NCI-H526 treated with DMSO at 0.1 percent for 48 hours (cell line): ENCODE results near the gene CIBAR2.

Experiments
- DNase-seq: peaks from one replicate; lab custom pipeline; 2025; lab: John Stamatoyannopoulos, UW

CIBAR2 gene

DNA sequence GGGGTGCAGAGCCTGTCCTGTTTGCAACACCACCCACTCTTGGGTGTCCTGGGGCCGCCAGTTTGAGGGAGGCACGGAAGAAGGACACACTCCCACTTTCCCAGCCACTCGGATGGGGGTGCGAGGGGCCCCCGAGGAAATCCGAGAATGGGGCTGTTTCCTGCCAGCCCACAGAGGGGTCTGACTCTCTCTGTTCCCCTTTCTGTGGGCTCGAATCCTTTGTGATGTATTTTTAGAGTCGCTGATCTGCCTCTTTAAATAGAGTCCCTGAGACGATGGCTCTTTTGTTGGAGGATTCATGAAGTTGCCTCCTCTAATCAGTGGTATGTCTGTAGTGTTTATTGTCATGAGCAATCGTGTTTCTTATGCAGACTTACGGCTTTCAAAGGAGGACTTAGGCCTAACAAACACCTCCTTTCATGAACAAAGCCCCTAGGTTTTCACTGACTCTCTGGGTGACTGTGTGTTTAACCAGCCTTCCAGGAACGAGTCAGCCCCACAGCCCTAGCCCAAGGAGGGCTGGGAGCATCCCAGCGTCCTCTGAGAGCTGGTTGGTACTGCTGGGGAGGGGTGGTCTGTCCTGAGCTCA lies 29.1 kb downstream of the CIBAR2 start:
- DNase-seq = no peak

DNA sequence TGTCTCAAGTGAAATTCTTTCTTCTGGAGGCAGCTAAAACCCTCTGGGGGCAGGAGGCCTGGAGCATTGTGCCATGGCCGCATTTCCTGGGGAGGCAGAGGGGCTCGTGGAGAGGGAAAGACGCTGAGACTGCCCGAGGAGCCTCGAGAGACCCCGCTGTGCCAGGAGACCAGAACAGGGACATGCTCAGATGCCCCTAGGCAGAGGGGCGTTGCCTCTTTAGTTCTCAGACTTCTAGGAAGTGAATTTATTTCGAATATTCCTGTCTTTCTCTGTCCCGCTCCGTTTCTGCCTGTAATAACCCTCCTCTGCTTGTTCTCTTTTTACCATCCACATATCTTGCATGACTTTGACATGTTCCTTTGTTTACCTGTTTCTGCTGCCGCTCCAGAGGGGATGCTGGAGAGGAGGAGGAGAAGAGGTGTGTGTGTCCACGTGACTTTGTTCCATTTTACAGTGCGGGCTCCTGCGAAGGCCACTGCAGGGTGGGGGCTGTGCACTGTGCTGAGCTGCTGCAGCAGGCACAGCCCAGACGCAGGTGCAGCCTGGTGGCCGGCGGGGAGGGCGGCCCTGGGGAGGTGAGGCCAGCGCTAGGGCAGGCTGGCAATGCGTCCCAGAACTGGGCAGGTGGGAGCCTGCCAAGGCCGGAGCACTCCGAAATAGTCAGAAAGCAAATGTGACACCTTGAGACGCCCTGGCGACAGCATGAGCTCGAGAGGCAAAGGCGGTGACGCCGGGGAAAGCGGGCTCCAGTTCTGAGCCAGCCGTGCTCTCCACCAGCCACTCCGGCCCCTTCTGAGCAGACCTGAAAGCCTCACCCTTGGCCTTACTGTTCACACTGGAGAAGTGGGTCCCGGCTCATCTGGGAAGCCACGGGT lies 29.9 kb downstream of the CIBAR2 start:
- DNase-seq = no peak

DNA sequence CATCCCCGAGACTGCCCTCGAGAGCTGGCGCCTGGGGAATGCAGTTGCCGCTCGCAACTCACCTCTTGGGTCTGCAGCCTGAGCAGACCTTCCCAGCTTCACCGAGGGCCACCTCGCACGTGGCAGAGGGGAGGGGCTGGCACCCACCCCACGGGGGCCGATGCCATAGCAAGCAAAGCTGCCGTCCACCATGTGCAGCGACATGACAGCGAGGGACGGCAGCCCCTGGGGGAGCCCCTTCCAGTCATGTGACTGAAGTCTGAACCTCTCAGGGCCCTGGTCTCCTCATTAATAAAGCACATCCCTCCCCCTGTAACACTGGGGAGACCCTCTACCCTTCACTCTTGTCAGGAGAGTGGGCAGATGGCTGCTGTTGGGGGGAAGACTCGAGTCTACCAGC lies 30.5 kb downstream of the CIBAR2 start:
- no peak for DNase-seq

DNA sequence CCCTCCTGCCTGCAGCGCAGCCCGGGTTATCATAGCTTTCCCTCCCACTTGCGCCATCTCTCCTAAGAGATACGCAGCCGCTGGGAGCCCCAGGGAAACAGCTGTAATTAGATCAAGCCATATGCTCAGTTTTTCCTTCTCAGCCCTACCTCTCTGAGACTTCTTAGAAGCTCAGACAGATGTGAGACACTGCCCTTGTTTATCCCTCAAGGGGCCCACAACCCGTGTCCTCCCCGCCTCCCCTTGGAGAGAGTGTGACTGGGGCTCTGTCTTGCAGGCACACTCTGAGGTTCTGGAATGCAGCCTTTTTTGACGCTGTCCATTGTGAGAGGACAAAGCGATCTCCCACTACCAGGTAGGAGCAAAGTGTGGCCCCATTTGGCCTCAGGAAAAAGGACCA lies 31.2 kb downstream of the CIBAR2 start:
- no peak for DNase-seq

DNA sequence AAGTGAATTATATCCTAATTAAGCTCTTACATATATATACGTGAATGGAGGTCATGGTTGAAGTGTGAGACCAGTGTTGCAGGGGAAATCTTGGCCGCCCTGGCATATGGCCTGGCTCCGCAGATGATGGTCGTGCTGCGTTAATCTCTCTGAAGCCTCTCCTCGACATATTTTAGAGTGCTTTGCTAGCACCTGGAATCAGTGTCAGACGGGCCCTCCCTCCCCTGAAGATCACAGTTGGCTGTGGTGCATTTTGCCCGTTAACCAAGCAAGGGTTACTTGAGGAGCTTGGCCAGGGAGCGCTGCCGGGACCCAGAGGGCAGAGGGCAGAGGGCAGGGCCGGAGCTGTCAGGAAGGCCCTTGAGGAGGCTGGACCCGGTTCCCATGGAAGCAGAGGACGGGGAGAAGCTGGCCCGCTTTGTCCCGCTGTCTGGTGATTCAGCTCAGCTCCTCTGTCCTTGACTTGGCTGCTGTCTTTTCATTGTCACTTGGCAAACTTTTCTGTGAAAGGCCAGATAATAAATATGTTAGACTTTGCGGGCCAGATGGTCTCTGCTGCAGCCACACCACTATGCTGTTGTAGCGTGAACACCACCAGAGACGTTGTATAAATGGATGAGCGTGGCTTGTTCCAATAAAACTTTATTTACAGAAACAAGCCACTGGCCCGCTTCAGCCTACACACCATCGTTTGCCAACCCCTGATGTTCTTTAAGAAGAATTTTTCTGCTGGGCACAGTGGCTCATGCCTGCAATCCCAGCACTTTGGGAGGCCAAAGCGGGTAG lies 32.3 kb downstream of the CIBAR2 start:
- no peak for DNase-seq

DNA sequence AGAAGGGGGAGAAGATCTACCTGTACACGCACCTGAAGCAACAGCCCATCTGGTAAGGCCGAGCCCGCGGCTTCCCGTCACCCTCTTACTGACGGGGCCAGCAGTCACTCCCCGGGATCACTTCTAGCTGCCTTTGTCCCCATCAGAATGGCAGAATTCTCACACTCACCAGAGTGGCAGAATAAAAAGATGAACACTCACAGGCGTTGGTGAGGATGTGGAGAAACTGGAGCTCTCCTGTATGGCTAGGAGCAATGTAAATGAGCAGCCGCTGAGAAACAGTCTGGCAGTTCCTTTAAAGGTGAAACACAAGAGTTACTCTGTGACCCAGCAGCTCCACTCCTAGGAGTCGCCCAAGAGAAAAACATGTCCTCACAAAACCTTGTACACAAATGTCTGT lies 33.3 kb downstream of the CIBAR2 start:
- no peak for DNase-seq

DNA sequence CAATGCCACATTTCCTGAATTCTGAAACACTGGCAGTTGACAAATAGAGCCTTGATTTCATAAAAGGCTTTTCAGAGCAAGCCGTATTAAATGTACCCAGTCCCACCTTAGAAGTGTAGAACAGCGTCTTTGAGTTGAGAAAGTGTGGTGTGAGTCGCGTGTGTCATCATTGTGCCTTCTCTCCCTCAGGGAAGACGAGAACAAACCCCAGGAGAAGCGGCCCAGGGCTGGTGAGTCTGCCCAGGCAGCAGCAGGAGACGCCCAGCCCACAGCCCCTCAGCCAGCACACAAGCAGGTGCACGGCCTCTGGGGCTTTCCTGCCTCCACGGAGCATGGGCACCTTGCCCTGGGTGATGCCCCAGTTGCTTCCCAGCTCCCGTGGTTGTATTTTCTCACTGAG lies 34.0 kb downstream of the CIBAR2 start:
- DNase-seq = no peak

DNA sequence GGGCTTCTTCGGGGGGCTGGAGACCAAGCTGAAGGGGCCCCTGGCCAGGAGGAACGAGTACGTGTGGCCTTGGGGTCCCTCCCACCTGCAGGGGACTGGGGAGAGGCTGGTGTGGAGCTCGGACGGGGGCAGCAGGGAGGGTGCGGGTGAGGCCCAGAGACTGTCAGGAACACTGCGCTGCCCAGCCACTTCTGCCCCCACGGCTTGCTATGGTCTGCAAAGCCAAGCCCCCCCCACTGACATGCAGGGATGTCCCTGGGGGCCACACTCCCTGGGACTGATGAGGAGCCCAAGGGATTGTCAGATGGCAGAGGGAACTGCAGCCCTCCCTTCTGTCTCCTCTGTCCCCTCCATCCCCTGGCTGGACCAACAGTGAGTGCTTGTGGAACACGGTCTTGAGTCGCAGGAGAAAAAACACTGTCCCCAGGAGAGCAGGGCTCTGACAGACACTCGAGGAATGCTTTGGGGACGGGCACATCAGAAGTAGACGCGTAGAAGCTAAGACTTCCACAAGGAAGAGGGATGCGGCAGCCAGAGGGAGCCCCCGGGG lies 34.6 kb downstream of the CIBAR2 start:
- DNase-seq = no peak

DNA sequence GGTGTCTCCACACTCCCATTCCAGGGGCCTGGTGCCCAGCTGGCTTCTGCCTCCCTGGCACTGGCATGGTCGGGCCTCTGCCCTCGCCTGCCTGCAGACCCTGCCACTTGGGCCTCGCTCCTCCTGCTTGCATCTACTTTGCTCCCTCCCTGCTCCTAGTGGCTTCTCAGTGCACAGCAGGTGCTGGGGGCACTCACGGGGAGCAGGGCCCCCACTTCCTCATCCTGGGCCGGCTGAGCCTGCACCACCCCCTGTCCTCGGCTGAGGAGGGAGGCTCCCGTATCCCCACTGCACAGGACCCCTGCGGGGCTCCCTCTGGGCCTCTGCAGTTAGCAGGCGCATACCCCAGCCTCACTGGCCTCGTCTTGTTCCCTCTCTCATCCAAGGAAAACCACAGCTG lies 35.2 kb downstream of the CIBAR2 start:
- no peak for DNase-seq

DNA sequence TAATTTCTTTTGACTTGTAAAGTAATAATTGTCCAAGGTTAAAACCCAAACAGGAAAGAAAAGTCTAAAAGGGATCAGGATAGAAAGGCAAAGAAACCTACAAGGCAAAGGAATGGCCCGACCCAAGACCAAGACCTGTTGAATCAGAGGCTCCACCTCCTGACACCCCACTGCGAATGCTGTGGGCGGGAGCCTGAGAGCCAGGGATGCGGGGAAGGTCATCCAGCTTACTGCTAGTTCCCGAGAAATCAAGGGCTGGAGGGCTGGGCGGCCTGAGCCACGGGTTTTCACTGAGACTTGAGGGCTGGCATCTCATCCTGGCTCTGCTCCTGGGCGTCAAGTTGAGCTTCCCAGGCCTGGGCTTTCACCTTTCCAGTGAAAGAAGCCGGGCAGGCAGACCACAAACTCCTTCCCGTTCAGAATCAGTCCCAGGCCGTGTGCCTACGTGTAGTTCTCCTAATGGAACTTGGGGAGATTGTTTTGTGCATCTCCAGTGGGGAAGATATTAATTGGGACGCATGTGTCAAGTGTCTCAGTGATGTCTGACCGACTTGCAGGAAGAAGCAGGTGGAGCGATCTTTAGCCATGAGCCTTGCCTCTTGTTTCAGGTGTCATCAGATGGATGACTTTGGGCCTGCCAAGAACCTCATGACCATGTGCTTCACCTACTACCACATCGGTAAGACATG lies 36.9 kb downstream of the CIBAR2 start:
- no peak for DNase-seq

DNA sequence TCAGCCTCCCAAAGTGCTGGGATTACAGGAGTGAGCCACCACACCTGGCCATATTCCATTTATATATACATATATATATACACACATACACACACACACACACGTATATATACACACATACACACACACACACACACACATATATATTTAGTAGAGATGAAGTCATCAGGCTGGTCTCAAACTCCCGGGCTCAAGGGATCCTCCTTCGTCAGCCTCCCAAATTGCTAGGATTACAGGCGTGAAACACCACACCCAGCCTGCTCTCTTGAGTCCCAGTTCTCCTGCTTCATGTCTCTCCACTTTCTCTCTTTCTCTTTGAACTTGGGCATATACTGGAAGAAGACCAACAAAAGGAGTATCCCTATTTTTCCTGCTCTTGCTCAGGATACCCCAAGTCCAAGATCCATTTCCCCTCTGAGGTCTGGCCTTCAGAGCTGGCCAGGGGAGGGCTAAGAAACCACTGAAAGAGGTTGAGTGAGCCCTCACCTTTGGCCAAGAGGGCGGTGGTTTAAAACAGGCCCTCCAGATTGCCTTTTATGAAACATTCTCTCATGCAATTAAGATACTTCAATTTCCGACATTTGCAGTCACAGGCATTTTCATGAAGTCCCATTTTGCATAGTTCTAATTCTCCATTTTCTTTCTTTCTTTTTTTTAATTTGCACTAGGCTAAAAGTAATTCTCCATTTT lies 37.9 kb downstream of the CIBAR2 start:
- DNase-seq = no peak

DNA sequence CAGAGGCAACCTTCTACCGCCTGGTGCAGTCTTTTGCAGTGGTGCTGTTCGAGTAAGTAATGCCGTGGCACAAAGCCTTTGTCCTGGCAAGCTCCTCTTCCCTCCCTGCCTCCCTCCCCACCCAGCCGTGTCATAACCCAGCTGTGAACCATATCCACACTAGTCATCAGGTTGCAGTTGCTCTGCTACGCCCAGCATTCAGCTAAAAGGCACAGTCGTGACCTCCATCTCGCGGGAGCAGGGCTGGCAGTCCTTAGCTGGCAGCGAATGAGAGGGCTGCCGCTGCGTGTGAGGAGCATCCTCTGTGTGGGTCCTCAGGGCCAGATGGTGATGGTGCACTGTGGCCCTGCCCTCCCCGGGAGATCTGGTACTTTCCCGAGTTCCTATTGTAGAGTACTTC lies 39.3 kb downstream of the CIBAR2 start:
- DNase-seq = no peak

DNA sequence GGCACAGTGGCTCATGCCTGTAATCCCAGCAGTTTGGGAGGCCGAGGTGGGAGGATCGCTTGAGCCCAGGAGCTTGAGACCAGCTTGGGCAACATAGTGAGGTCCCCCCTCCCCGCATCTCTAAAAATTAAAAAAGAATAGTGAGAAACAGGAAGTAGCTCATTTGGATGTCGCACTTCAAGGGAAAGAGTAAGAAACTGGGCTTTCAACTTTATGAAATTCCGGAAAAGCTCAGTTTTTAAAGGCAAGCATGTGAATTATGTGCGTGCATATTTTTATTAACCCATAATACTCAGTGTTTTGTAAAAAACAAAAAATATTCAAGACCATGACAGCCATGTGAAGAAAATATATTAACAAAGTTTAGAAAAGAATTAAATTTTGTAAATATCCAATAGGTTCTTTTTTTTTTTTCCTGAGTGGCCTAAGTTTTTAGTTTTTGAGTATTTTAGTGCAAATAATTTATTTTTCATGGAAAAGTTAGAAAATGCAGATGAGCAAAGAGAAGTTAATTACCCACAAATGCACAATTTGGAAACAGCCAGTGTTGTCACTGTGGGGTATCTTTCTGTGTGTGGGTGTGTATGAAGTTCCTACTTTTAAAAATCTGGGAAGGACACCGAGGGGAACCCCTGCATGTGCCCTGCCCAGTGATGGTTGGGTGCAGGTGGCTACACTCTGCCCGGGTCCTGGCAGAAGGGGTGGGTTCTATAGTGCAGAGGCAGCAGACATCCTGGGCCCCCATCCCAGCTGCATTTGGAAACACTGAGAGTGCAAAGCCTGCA lies 40.0 kb downstream of the CIBAR2 start:
- no peak for DNase-seq

DNA sequence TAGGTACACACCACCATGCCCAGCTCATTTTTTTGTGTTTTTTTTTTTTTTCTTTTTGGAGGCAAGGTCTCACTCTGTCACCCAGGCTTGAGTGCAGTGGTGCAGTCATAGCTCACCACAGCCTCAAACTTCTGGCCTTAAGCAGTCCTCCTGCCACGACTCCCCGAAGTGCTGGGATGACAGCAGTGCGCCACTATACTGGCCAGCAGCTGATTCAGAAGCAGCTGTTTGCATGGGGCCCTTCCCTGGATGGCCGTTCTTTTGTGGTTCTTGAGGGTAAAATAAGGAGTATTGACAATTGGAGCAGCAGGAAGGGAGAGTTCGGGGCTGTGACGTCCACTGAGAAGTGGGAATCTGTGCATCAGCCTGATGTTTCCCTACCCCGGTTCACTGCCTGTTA lies 43.1 kb downstream of the CIBAR2 start:
- no peak for DNase-seq

DNA sequence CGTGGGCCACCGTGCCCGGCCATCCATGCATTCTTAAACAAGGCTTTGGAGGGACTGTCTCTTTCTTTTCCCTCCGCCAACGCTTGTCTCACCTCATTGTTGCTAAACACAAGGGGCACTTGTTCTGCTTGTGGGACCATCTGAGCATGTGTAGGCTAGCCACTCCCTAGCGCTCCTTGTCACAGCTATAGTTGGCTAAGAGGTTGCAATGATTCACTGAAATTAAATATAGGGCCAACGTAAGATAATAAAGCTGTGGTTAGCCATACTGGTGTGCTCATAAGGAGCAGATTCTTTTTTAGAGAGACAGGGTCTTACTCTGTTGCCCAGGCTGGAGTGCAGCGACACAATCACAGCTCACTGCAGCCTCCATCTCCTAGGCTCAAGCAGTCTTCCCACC lies 43.5 kb downstream of the CIBAR2 start:
- no peak for DNase-seq

DNA sequence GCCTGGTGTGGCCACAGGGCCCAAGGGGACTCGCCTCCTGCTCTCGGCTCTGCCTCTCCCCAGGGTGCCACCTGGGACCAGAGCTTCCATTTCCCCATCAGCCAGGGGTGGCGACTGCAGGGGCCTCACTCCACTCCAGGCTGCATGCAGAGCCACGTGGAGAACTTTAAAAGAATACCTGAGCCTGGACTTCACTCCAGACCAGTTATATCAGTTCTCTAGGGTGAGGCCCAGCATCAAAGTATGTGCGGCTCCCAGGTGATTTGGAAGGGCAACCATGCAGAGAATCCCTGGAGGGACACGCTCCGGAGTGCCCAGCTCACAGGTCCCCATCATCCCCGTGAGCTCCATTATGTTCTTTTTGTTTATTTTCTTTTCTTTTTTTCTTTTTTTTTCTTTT lies 44.8 kb downstream of the CIBAR2 start:
- no peak for DNase-seq

DNA sequence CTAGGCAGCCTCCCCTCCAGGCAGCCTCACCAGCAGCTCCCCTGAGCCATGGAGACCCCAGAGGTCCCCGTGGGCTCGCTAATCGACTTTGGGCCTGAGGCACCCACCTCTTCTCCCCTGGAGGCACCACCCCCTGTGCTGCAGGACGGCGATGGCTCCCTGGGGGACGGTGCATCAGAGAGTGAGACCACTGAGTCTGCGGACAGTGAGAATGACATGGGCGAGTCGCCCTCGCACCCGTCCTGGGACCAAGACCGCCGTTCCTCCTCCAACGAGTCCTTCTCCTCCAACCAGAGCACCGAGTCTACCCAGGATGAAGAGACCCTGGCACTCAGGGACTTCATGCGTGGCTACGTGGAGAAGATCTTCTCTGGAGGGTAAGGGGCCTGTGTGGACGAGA lies 45.2 kb downstream of the CIBAR2 start:
- no peak for DNase-seq

DNA sequence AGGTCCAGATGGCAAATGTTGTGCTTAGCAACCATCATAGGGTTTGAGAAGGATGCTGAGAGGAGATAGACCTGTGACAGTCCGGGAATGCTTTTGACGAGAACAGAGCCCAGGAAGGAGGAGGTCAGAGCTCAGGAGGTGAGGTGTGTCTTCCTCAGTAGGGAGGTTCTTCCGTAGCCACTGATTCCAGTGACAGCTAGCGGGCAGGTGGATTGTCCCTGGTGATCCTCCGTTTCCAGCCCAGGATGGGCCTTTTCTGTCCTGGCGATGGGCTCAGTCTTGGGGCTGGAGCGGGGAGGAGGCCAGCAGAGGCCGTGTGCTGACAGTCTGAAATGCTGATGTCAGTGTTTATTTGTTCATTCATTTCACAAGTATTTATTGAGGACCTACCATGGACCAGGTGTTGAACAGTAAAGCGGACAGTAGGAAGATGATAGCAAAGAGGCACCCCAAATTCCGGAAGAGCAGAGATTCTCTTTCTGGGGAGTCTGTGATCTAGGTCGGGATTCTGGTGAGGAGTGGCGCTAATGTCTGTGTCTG lies 45.9 kb downstream of the CIBAR2 start:
- DNase-seq = no peak

DNA sequence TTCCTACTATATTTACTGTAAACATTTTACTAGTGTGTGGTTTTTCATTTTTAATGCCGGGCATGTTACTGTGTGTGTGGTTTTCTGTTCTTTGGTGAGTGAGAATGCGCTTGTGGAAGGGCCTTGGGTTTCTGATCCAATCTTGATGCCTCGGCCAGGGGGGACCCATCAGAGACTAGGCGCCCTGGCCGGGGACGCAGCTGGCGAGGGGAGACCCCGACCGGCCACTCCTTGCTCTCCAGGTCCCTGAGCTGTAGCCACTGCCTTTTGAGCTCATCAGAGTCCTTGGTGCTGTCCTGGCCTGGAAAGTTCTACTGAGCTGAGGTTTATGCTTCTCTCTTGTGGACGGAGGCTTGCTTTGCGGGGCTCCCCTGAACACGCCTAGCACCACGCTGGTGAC lies 47.2 kb downstream of the CIBAR2 start:
- no peak for DNase-seq

DNA sequence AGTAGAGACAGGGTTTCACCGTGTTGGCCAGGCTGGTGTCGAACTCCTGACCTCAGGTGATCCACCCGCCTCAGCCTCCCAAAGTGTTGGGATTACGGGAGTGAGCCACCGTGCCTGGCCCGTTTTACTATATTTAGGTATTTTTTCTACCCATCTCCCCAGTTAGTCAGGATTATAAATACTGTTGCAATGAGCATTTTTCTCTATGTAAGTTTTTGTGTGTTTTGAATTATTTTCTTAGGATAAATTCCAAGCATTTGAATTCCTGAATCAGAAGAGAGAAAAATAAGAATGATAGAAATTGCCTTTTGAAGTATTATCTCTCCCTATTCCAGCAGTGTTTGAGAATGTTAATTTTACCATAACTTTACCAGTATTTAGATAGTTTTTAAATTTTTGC lies 48.1 kb downstream of the CIBAR2 start:
- no peak for DNase-seq
